Right lung (tissue), 5 donors: Measurements from ENCODE around the gene FOXO6. TPM values are rescaled to one million over a fixed set of nuclear protein-coding genes. Genes with fewer than 3 reads are reported as not detected.

Experiments
- DNase-seq, 2 donors: peaks; one replicate each; pipeline ENCODE4 v3.0.0-alpha.2; 2013
- polyA plus RNA-seq, 5 donors: library from polyadenylated mRNA; unstranded; fragments of 120-200 nt; gene quantifications; one replicate each; pipeline versions ENCODE4 v1.2.1 to v1.2.3, GENCODE V29; 2013; ENCODE audit warnings: inconsistent platforms in 1 of 5, low replicate concordance in 1 of 5; ENCODE audit not compliant: insufficient read length in 5 of 5, insufficient read depth in 1 of 5

FOXO6 gene
- polyA plus RNA-seq, 5 donors = 1.3 to 4.3 (median 2.1) TPM

- no peak for DNase-seq
These were observed 11.2 kb upstream of the FOXO6 start for GRCh38 chr1:41350055-41350378.

GRCh38 chr1:41351262-41352151 is 9.7 kb upstream of the FOXO6 start:
- DNase-seq = no peak

GRCh38 chr1:41353744-41354143 is 7.5 kb upstream of the FOXO6 start:
- DNase-seq = no peak

- no peak for DNase-seq
These were observed 6.3 kb upstream of the FOXO6 start for GRCh38 chr1:41354956-41355355.

GRCh38 chr1:41355356-41355755 is 5.9 kb upstream of the FOXO6 start:
- DNase-seq = no peak

- no peak for DNase-seq
These were observed 5.5 kb upstream of the FOXO6 start for GRCh38 chr1:41355761-41356160.

- no peak for DNase-seq
These were observed 4.5 kb upstream of the FOXO6 start for GRCh38 chr1:41356752-41357151.

GRCh38 chr1:41357451-41358101 is 3.7 kb upstream of the FOXO6 start:
- DNase-seq = no peak

- DNase-seq = no peak
These were observed 2.9 kb upstream of the FOXO6 start for GRCh38 chr1:41358131-41359021.

GRCh38 chr1:41359211-41360073 is 1.8 kb upstream of the FOXO6 start:
- no peak for DNase-seq

GRCh38 chr1:41360074-41360785 is 1.0 kb upstream of the FOXO6 start:
- no peak for DNase-seq

GRCh38 chr1:41361495-41362356 is 492 bp downstream of the FOXO6 start:
- no peak for DNase-seq

- DNase-seq = no peak
These were observed 1.1 kb downstream of the FOXO6 start for GRCh38 chr1:41362357-41362721.

GRCh38 chr1:41362749-41363590 is 1.7 kb downstream of the FOXO6 start:
- no peak for DNase-seq

GRCh38 chr1:41363591-41364320 is 2.5 kb downstream of the FOXO6 start:
- no peak for DNase-seq

GRCh38 chr1:41364442-41365319 is 3.4 kb downstream of the FOXO6 start:
- DNase-seq = no peak

- DNase-seq = no peak
These were observed 4.0 kb downstream of the FOXO6 start for GRCh38 chr1:41365320-41365633.
